ENCODE measurements around the gene NOXO1. TPM values are rescaled to one million over a fixed set of nuclear protein-coding genes. Genes with fewer than 3 reads are reported as not detected.
A peak's percentile ranks its signal among the peaks of the same experiment; 100 is the strongest.

The NOXO1 gene
- total and polyA plus RNA-seq, 9 of the 15 experiments (the other 6 are each of a cell fraction or from before 2014, with no cell fraction given): not detected

DNA sequence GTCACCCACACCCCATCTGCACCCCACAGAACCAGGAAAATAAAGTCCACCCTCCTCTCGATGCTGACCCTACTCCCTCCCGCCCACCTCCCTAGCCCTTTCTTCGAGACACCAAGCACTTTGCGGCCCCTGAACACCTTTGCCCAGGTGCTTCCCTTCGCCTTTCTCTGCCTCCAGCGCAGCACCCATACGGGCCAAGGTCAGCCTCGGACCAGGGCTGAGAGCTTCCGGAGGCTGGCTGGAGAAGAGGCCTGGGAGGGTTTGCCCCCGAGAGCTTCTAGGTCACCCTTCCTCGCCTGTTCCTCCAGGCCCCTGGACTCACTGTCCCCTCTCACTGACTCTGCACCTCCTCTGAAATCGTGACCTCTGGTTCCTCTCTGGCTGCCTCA is 42.8 kb upstream of the NOXO1 start:
- H2AFZ ChIP-seq (ENCODE audit: low read depth, low read length): peak overlapping the region; percentile 99; the same call in 1 of the 2 replicates
- ChIA-PET POLR2A (interaction anchor here (1.3 to 3.3 kb wide), 2 partner anchors 8 to 130 kb away, joined by 4 to 35 read pairs; partner anchors contain the start of gene TRAF7), CTCF (ENCODE audit: low intra/inter-chr PET ratio) (interaction anchor here (0.9 to 2.1 kb wide), 2 partner anchors 116 to 129 kb away, joined by 5 to 15 read pairs; no protein-coding TSS in a partner anchor)
- FAIRE-seq (no peak), DNase-seq (ENCODE audit: extremely low read depth in 1 of 4, low spot score in 3 of 4) (no peak), ATAC-seq (no peak)
- in situ Hi-C loops (cut with MboI): loop anchor here (5.0 kb wide), 1 partner anchor 118 kb away; no protein-coding TSS in a partner anchor
- H4K20me1 ChIP-seq (replicated peaks; ENCODE audit: control insufficient read depth, insufficient read depth, low read length): 0 out of 2 replicates have a peak, but pooled peaks cover 7% of the 10 kb centered on the region
- H3K4me3 ChIP-seq: no peak overlapping the region
- no peaks in the 10 kb centered on the region for H3K9me3 ChIP-seq (replicated peaks; ENCODE audit: control insufficient read depth, insufficient read depth, low read depth, low read length)
- H3K36me3 ChIP-seq (ENCODE audit: control insufficient read depth, insufficient read depth, low read length): no peaks in the 10 kb centered on the region
- no peak overlapping the region for H3K27ac ChIP-seq (ENCODE audit: extremely low read depth, low read depth, low read length)
- WGBS (ENCODE audit: insufficient coverage, low coverage, missing lambda C conversion rate): 85% methylated on average over 12 of the region's 12 CpGs
- H3K9me1 ChIP-seq (ENCODE audit: control insufficient read depth, insufficient read depth, low read length): peaks cover 3% of the 10 kb centered on the region
- H3K4me2 ChIP-seq (ENCODE audit: insufficient read depth, low read length): 0 out of 2 replicates have a peak overlapping the region, but pooled peaks have one; percentile 87
- TF ChIP-seq, protein P1, sequence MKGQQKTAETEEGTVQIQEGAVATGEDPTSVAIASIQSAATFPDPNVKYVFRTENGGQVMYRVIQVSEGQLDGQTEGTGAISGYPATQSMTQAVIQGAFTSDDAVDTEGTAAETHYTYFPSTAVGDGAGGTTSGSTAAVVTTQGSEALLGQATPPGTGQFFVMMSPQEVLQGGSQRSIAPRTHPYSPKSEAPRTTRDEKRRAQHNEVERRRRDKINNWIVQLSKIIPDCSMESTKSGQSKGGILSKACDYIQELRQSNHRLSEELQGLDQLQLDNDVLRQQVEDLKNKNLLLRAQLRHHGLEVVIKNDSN (CRISPR knock-in tag; IDR thresholded peaks at IDR 0.05): peak; percentile 28; the same call in 1 of the 2 replicates
- TF ChIP-seq ELF2 (CRISPR knock-in tag; IDR thresholded peaks at IDR 0.05) (no peak), PCBP1 (IDR thresholded peaks at IDR 0.05; ENCODE audit: low read depth, low read length, poor library complexity, severe bottlenecking) (peak; percentile 12), ZNF232 (CRISPR knock-in tag; IDR thresholded peaks at IDR 0.05) (no peak), SUPT5H (IDR thresholded peaks at IDR 0.05) (no peak), ZNF830 (CRISPR knock-in tag; IDR thresholded peaks at IDR 0.05) (no peak), ZNF561 (CRISPR knock-in tag; conservative IDR thresholded peaks at IDR 0.05) (no peak), RBM34 (IDR thresholded peaks at IDR 0.05; ENCODE audit: borderline replicate concordance, insufficient read depth, low read length) (no peak)
- TF ChIP-seq, protein P2, sequence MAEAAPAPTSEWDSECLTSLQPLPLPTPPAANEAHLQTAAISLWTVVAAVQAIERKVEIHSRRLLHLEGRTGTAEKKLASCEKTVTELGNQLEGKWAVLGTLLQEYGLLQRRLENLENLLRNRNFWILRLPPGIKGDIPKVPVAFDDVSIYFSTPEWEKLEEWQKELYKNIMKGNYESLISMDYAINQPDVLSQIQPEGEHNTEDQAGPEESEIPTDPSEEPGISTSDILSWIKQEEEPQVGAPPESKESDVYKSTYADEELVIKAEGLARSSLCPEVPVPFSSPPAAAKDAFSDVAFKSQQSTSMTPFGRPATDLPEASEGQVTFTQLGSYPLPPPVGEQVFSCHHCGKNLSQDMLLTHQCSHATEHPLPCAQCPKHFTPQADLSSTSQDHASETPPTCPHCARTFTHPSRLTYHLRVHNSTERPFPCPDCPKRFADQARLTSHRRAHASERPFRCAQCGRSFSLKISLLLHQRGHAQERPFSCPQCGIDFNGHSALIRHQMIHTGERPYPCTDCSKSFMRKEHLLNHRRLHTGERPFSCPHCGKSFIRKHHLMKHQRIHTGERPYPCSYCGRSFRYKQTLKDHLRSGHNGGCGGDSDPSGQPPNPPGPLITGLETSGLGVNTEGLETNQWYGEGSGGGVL (CRISPR knock-in tag; IDR thresholded peaks at IDR 0.05): no peak
- TF ChIP-seq, protein P3, sequence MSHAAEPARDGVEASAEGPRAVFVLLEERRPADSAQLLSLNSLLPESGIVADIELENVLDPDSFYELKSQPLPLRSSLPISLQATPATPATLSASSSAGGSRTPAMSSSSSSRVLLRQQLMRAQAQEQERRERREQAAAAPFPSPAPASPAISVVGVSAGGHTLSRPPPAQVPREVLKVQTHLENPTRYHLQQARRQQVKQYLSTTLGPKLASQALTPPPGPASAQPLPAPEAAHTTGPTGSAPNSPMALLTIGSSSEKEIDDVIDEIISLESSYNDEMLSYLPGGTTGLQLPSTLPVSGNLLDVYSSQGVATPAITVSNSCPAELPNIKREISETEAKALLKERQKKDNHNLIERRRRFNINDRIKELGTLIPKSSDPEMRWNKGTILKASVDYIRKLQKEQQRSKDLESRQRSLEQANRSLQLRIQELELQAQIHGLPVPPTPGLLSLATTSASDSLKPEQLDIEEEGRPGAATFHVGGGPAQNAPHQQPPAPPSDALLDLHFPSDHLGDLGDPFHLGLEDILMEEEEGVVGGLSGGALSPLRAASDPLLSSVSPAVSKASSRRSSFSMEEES (CRISPR knock-in tag; IDR thresholded peaks at IDR 0.05): no peak
- TF ChIP-seq, protein P4, sequence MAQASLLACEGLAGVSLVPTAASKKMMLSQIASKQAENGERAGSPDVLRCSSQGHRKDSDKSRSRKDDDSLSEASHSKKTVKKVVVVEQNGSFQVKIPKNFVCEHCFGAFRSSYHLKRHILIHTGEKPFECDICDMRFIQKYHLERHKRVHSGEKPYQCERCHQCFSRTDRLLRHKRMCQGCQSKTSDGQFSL (CRISPR knock-in tag; IDR thresholded peaks at IDR 0.05): no peak
- TF ChIP-seq, protein P4 (tag; IDR thresholded peaks at IDR 0.05): no peak
- TF ChIP-seq, protein P5, sequence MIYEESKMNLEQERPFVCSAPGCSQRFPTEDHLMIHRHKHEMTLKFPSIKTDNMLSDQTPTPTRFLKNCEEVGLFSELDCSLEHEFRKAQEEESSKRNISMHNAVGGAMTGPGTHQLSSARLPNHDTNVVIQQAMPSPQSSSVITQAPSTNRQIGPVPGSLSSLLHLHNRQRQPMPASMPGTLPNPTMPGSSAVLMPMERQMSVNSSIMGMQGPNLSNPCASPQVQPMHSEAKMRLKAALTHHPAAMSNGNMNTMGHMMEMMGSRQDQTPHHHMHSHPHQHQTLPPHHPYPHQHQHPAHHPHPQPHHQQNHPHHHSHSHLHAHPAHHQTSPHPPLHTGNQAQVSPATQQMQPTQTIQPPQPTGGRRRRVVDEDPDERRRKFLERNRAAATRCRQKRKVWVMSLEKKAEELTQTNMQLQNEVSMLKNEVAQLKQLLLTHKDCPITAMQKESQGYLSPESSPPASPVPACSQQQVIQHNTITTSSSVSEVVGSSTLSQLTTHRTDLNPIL (CRISPR knock-in tag; IDR thresholded peaks at IDR 0.05): no peak
- no peaks in the 10 kb centered on the region for H3K27me3 ChIP-seq (ENCODE audit: control insufficient read depth in 2 of 2, insufficient read depth in 2 of 2, low read length in 2 of 2)
- peaks cover 23 to 86% of the 10 kb centered on the region in 2 experiments; a peak in 4 of 5 replicates for H3K4me1 ChIP-seq (replicated peaks in 1 of 2; ENCODE audit: control insufficient read depth in 2 of 2, insufficient read depth in 2 of 2, low read length in 2 of 2)
- H3K79me2 ChIP-seq (ENCODE audit: control insufficient read depth, insufficient read depth, low read length): peaks cover 16% of the 10 kb centered on the region
- BruUV-seq (replicated peaks): no TSS peak
- intact Hi-C loops (cut with micrococcal nuclease): loop anchor here (5.0 kb wide), 1 partner anchor 243 kb away; the partner anchor contains the start of gene RNPS1
- peak overlapping the region in 1 of 2 experiments; percentile 89; a peak in 2 of 4 replicates for H3K9ac ChIP-seq (ENCODE audit: insufficient read depth in 1 of 2, low read depth in 2 of 2, low read length in 2 of 2)

Measured in K562 (cell line).